Measurements from ENCODE around the gene TSPAN15.

TSPAN15 gene

DNA sequence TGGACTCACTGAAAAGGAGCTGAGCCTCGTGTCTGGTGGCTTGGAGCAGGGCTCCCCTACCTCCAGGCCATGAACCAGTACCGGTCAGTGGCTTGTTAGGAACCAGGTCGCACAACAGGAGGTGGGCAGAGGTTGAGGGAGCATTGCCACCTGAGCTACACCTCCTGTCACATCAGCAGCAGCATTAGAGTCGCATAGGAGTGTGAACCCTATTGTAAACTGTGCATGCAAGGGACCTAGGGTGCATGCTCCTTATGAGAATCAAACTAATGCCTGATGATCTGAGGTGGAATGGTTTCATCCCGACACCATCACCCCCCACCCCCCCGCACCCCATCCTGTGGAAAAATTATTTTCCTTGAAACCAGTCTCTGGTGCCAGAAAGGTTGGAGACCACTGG lies 50.4 kb downstream of the TSPAN15 start:
- peaks cover 13% of the 10 kb centered on the region for H3K4me1 ChIP-seq (ENCODE audit: control insufficient read depth, insufficient read depth, low read length)
- H3K9ac ChIP-seq (ENCODE audit: low read depth, low read length), result no peak overlapping the region

GRCh38 chr10:69502589-69502988 lies 51.3 kb downstream of the TSPAN15 start:
- no peak overlapping the region for H3K9ac ChIP-seq (ENCODE audit: low read depth, low read length)
- H3K4me1 ChIP-seq (ENCODE audit: control insufficient read depth, insufficient read depth, low read length), result peaks cover 13% of the 10 kb centered on the region
- H3K4me3 ChIP-seq (ENCODE audit: low read length), result no peak overlapping the region
- no peaks in the 10 kb centered on the region for H3K9me3 ChIP-seq (replicated peaks; ENCODE audit: low read length)
- H3K36me3 ChIP-seq (ENCODE audit: insufficient read depth, low read length), result no peaks in the 10 kb centered on the region
- peaks cover 7% of the 10 kb centered on the region for H3K27me3 ChIP-seq (ENCODE audit: control insufficient read depth, insufficient read depth, low read length)
- no peak overlapping the region for H3K4me2 ChIP-seq (ENCODE audit: low read length)

More for the DNA sequence above, 50.4 kb downstream of the TSPAN15 start:
- Histone ChIP-seq H3K9me3 (replicated peaks; ENCODE audit: low read length) (no peaks in the 10 kb centered on the region), H3K27me3 (ENCODE audit: control insufficient read depth, insufficient read depth, low read length) (peaks cover 7% of the 10 kb centered on the region), H3K4me3 (ENCODE audit: low read length) (no peak overlapping the region), H3K4me2 (ENCODE audit: low read length) (no peak overlapping the region), H3K36me3 (ENCODE audit: insufficient read depth, low read length) (no peaks in the 10 kb centered on the region)

DNA sequence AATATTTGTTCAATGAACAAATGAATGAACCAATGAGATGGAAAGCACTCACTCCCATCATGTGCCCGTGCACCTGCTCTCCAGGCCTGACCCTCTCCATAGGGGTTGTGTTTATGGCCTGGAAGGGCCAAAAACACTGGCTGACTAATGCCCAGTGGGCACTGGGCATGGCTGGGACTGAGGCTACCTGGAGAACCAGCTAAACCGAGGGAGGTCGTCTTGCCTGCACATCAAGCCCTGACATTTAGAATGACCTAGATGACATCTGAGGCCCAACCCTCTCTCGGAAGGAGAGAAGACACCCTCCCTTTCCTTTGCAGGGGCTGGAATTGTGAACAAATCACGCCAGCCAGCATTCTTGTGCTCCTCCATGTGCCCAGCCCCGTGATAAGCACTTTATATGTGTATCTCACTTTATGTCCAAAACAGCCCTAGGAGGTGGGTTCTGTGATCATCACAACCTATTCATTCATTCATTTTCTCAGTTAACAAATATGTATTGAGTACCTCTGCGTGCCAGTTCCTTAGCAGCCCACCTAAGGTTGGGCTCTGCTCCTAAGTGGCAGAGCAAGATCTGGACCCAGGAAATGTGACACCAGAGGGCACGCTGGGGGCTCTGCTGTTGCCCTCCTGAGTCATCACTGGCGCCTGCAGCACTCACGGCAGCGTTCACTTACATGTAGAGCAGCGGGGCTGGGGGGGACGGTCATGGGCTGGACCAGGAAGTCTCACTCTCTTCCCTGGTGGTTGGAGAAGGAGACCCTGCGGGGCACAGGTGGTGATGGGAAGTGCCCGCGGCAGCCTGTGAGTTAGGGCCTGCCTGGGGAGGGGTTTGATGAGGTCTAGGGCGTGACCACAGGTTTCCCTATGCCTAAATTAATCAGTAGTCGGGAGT lies 52.0 kb downstream of the TSPAN15 start:
- H3K9ac ChIP-seq (ENCODE audit: low read depth, low read length), result no peak overlapping the region
- peaks cover 5% of the 10 kb centered on the region for H3K27me3 ChIP-seq (ENCODE audit: control insufficient read depth, insufficient read depth, low read length)
- H3K4me3 ChIP-seq (ENCODE audit: low read length), result no peak overlapping the region
- no peak overlapping the region for H3K4me2 ChIP-seq (ENCODE audit: low read length)
- no peaks in the 10 kb centered on the region for H3K36me3 ChIP-seq (ENCODE audit: insufficient read depth, low read length)
- peaks cover 13% of the 10 kb centered on the region for H3K4me1 ChIP-seq (ENCODE audit: control insufficient read depth, insufficient read depth, low read length)
- H3K9me3 ChIP-seq (replicated peaks; ENCODE audit: low read length), result no peaks in the 10 kb centered on the region

GRCh38 chr10:69503896-69504265 lies 52.6 kb downstream of the TSPAN15 start:
- H3K4me2 ChIP-seq (ENCODE audit: low read length), result no peak overlapping the region
- no peak overlapping the region for H3K4me3 ChIP-seq (ENCODE audit: low read length)
- H3K9ac ChIP-seq (ENCODE audit: low read depth, low read length), result no peak overlapping the region
- H3K36me3 ChIP-seq (ENCODE audit: insufficient read depth, low read length), result no peaks in the 10 kb centered on the region
- peaks cover 9% of the 10 kb centered on the region for H3K4me1 ChIP-seq (ENCODE audit: control insufficient read depth, insufficient read depth, low read length)
- H3K9me3 ChIP-seq (replicated peaks; ENCODE audit: low read length), result no peaks in the 10 kb centered on the region
- peaks cover 10% of the 10 kb centered on the region for H3K27me3 ChIP-seq (ENCODE audit: control insufficient read depth, insufficient read depth, low read length)

DNA sequence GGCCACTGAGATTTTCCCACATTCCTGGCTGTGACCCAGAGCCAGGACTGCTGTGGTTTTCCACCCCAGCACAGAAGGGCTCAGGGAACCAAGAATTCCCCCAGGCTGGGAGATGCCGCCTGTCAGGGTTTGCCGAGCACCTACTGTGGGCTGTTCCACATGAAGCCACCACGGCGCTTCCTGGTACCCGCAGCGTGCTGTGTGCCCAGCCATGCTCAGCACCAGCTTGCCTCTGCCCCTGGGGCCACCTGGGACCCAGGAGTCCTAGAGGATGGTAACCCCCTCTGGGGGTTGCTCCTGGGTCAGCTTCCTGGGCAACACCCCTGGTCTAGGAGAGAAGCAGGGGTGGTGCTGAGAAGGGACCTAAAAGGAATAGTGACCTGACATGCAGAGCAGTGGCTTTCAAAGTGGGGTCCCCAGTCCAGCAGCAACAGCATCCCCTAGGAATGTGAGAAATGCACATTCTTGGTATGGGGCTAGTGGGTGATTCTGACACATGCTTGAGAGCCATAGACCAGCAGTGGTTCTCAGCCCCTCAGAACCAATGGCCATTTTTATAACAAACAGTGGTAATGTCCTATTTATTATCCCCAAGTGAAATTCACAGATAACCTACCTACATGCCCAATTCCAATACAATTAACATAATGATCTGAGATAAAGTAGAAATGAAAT lies 53.4 kb downstream of the TSPAN15 start:
- peaks cover under 1% of the 10 kb centered on the region for H3K4me1 ChIP-seq (ENCODE audit: control insufficient read depth, insufficient read depth, low read length)
- H3K9ac ChIP-seq (ENCODE audit: low read depth, low read length), result no peak overlapping the region
- H3K36me3 ChIP-seq (ENCODE audit: insufficient read depth, low read length), result no peaks in the 10 kb centered on the region
- H3K27me3 ChIP-seq (ENCODE audit: control insufficient read depth, insufficient read depth, low read length), result peaks cover 11% of the 10 kb centered on the region
- no peak overlapping the region for H3K4me2 ChIP-seq (ENCODE audit: low read length)
- no peak overlapping the region for H3K4me3 ChIP-seq (ENCODE audit: low read length)
- H3K9me3 ChIP-seq (replicated peaks; ENCODE audit: low read length), result no peaks in the 10 kb centered on the region

DNA sequence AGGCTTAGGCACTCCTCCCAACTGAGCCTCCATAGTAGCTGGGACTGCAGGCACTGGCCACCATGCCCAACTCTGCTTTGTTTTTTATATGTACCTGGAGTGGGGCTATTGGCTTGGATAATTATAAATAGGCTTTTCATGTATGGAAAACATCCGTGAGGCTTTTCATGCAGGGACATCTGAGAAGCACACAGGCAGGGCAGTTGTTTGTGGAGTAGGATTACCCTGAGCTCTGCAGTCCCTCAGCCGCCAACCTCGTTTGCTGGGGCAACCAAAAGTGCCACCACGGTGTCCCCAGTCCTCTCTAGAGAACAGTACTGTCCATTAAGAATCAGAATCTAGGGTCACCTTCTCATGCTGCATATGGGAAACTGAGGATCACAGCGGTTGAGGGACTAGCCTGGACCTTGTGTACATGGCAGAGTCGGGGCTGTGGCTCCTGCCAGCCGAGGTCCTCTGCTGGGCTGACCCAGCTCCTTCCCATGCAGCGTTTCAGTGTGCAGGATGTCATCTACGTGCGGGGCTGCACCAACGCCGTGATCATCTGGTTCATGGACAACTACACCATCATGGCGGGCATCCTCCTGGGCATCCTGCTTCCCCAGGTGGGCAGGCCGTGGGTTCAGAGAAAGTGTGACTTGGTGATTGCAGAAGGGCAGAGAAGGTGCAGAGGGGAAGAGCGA lies 54.5 kb downstream of the TSPAN15 start:
- Histone ChIP-seq H3K9ac (ENCODE audit: low read depth, low read length) (no peak overlapping the region), H3K4me1 (ENCODE audit: control insufficient read depth, insufficient read depth, low read length) (no peaks in the 10 kb centered on the region), H3K27me3 (ENCODE audit: control insufficient read depth, insufficient read depth, low read length) (peaks cover 11% of the 10 kb centered on the region)

DNA sequence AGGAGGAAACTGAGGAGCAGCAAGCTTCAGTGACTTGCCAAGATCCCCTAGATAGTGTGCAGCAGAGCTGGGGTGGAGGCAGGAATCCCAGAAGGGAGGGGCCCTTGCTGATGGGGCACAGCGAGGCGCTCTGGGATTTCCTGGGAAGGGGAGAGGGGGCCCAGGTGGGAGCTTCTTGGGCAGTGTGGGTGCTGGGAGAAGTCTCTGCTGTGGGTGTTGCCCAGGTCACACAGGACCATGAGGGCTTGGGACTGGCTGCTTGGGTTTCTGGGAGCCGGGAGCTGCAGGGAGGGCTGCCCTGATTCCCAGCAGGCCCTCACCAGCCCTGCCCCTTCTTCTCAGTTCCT lies 55.2 kb downstream of the TSPAN15 start:
- H3K36me3 ChIP-seq (ENCODE audit: insufficient read depth, low read length), result no peaks in the 10 kb centered on the region
- no peak overlapping the region for H3K4me3 ChIP-seq (ENCODE audit: low read length)
- H3K9me3 ChIP-seq (replicated peaks; ENCODE audit: low read length), result no peaks in the 10 kb centered on the region
- H3K27me3 ChIP-seq (ENCODE audit: control insufficient read depth, insufficient read depth, low read length), result peaks cover 11% of the 10 kb centered on the region
- H3K4me2 ChIP-seq (ENCODE audit: low read length), result no peak overlapping the region
- H3K4me1 ChIP-seq (ENCODE audit: control insufficient read depth, insufficient read depth, low read length), result no peaks in the 10 kb centered on the region
- no peak overlapping the region for H3K9ac ChIP-seq (ENCODE audit: low read depth, low read length)

More for the DNA sequence above, 54.5 kb downstream of the TSPAN15 start:
- Histone ChIP-seq H3K4me2 (ENCODE audit: low read length) (no peak overlapping the region), H3K9me3 (replicated peaks; ENCODE audit: low read length) (no peaks in the 10 kb centered on the region), H3K4me3 (ENCODE audit: low read length) (no peak overlapping the region), H3K36me3 (ENCODE audit: insufficient read depth, low read length) (no peaks in the 10 kb centered on the region)

- no peak overlapping the region for H3K9ac ChIP-seq (ENCODE audit: low read depth, low read length)
- H3K4me3 ChIP-seq (ENCODE audit: low read length), result no peak overlapping the region
- H3K4me2 ChIP-seq (ENCODE audit: low read length), result no peak overlapping the region
- H3K4me1 ChIP-seq (ENCODE audit: control insufficient read depth, insufficient read depth, low read length), result no peaks in the 10 kb centered on the region
- H3K9me3 ChIP-seq (replicated peaks; ENCODE audit: low read length), result no peaks in the 10 kb centered on the region
- H3K27me3 ChIP-seq (ENCODE audit: control insufficient read depth, insufficient read depth, low read length), result peaks cover 15% of the 10 kb centered on the region
- no peaks in the 10 kb centered on the region for H3K36me3 ChIP-seq (ENCODE audit: insufficient read depth, low read length)
Measured at GRCh38 chr10:69506834-69507713, 55.8 kb downstream of the TSPAN15 start.

- no peaks in the 10 kb centered on the region for H3K36me3 ChIP-seq (ENCODE audit: insufficient read depth, low read length)
- no peaks in the 10 kb centered on the region for H3K9me3 ChIP-seq (replicated peaks; ENCODE audit: low read length)
- H3K4me1 ChIP-seq (ENCODE audit: control insufficient read depth, insufficient read depth, low read length), result no peaks in the 10 kb centered on the region
- H3K4me3 ChIP-seq (ENCODE audit: low read length), result no peak overlapping the region
- no peak overlapping the region for H3K4me2 ChIP-seq (ENCODE audit: low read length)
- H3K9ac ChIP-seq (ENCODE audit: low read depth, low read length), result no peak overlapping the region
- H3K27me3 ChIP-seq (ENCODE audit: control insufficient read depth, insufficient read depth, low read length), result peaks cover 28% of the 10 kb centered on the region
Measured at GRCh38 chr10:69508738-69509340, 57.6 kb downstream of the TSPAN15 start.

DNA sequence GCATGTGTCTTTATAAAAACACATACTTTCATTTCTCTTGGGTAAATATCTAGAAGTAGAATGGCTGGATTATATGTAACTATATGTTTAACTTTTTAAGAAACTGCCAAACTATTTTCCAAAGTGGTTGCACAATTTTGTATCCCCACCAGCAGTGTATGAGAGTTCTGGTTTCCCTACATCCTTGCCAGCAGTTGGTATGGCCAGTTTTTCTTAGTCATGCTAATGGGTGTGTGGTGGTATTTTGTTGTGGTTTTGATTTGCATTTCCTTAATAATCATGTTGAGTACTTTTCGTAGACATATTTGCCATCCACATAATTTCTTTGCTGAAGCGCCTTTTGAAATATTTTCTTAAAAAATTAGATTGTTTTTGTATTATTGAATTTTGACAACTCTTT lies 61.6 kb downstream of the TSPAN15 start:
- H3K9ac ChIP-seq (ENCODE audit: low read depth, low read length), result no peak overlapping the region
- H3K36me3 ChIP-seq (ENCODE audit: insufficient read depth, low read length), result no peaks in the 10 kb centered on the region
- no peak overlapping the region for H3K4me2 ChIP-seq (ENCODE audit: low read length)
- no peak overlapping the region for H3K4me3 ChIP-seq (ENCODE audit: low read length)
- H3K27me3 ChIP-seq (ENCODE audit: control insufficient read depth, insufficient read depth, low read length), result peaks cover 41% of the 10 kb centered on the region
- no peaks in the 10 kb centered on the region for H3K9me3 ChIP-seq (replicated peaks; ENCODE audit: low read length)
- H3K4me1 ChIP-seq (ENCODE audit: control insufficient read depth, insufficient read depth, low read length), result no peaks in the 10 kb centered on the region
